K562 (cell line): Measurements from ENCODE around the gene PGAP3. TPM values are rescaled to one million over a fixed set of nuclear protein-coding genes. Genes with fewer than 3 reads are reported as not detected.

ENCODE experiments used
- ATAC-seq: fragments of 200-7000 bp; cut with Tn5 transposase; 3 replicates; pipeline ENCODE4 v1.9.1; 2020; ENCODE audit warnings: moderate library complexity
- BruUV-seq: library from RNA; stranded (reverse); fragments of 400-500 nt; replicated peaks from 2 replicates; lab custom pipeline; 2021; lab: Mats Ljungman, UMichigan
- CTCF ChIA-PET: fragments of 300-600 bp; formaldehyde crosslinking; extraction: SDS; loops from one replicate; lab custom pipeline; 2021; ENCODE audit warnings: low intra/inter-chr PET ratio; lab: Yijun Ruan, JAX
- POLR2A ChIA-PET: fragments of 300-600, 350-650 bp; sonication (Branson Sonifier 250); formaldehyde crosslinking; extraction: SDS; loops from one replicate; lab custom pipeline; 2021; ENCODE audit warnings: antibody characterized with exemption, inconsistent platforms; lab: Yijun Ruan, JAX
- DNase-seq, 4 experiments: peaks; one replicate each; pipeline versions ENCODE4 v3.0.0 to v3.0.0-alpha.2; 2011 to 2018; ENCODE audit warnings: low spot score in 3 of 4, mixed read lengths in 3 of 4; ENCODE audit errors: extremely low read depth in 1 of 4
- FAIRE-seq: peaks from 2 replicates; lab custom pipeline; 2011; peaks lifted over from hg19 to GRCh38; lab: Jason Lieb, UNC
- H2AFZ ChIP-seq: 2 replicates; pipeline ENCODE4 v1.6.0; 2011; ENCODE audit warnings: low read depth, low read length, control low read depth, inconsistent platforms
- H3K27ac ChIP-seq: fragments of 200-600 bp; 3 replicates; pipeline ENCODE4 v1.8.0; 2011; ENCODE audit warnings: low read depth, mild to moderate bottlenecking, control low read depth, inconsistent platforms, low read length, moderate library complexity, mixed read lengths; ENCODE audit errors: extremely low read depth
- H3K27me3 ChIP-seq, 2 experiments: fragments of 300-600 bp in 1 of 2; 2 replicates in 1 of 2; 3 replicates in 1 of 2; pipeline versions ENCODE4 v1.6.0 to v1.8.0; 2011; ENCODE audit warnings: inconsistent platforms in 2 of 2, low read length in 2 of 2, mild to moderate bottlenecking in 1 of 2, mixed read lengths in 1 of 2, moderate library complexity in 1 of 2; ENCODE audit not compliant: control insufficient read depth in 2 of 2, insufficient read depth in 2 of 2
- H3K36me3 ChIP-seq: fragments of 300-600 bp; 3 replicates; pipeline ENCODE4 v1.8.0; 2011; ENCODE audit warnings: mild to moderate bottlenecking, low read length, inconsistent platforms; ENCODE audit not compliant: control insufficient read depth, insufficient read depth
- H3K4me1 ChIP-seq, 2 experiments: fragments of 200-600 bp in 1 of 2; replicated peaks in 1 of 2; 2 replicates in 1 of 2; 3 replicates in 1 of 2; pipeline versions ENCODE4 v1.5.1 to v1.8.0; 2011; ENCODE audit warnings: inconsistent platforms in 2 of 2, low read length in 2 of 2, mild to moderate bottlenecking in 1 of 2, mixed read lengths in 1 of 2, moderate library complexity in 1 of 2; ENCODE audit not compliant: control insufficient read depth in 2 of 2, insufficient read depth in 2 of 2
- H3K4me2 ChIP-seq: 2 replicates; pipeline ENCODE4 v1.6.1; 2011; ENCODE audit warnings: low read length, control low read depth, inconsistent platforms, mixed read lengths; ENCODE audit not compliant: insufficient read depth
- H3K4me3 ChIP-seq: fragments of 200-600 bp; sonication (generic), shearing (Covaris generic); 2 replicates; pipeline ENCODE4 v1.5.1; 2016; ENCODE audit warnings: control low read depth, inconsistent platforms
- H3K79me2 ChIP-seq: fragments of 200-600 bp; 3 replicates; pipeline ENCODE4 v1.8.0; 2011; ENCODE audit warnings: low read length, inconsistent platforms; ENCODE audit not compliant: control insufficient read depth, insufficient read depth
- H3K9ac ChIP-seq, 2 experiments: 2 replicates each; pipeline versions ENCODE4 v1.6.0 to v1.6.1; 2011; ENCODE audit warnings: low read depth in 2 of 2, low read length in 2 of 2, control low read depth in 1 of 2, inconsistent platforms in 1 of 2, mild to moderate bottlenecking in 1 of 2, mixed read lengths in 1 of 2; ENCODE audit not compliant: insufficient read depth in 1 of 2
- H3K9me1 ChIP-seq: one replicate; pipeline ENCODE4 v1.6.0; 2011; ENCODE audit warnings: inconsistent platforms, mild to moderate bottlenecking, low read length, moderate library complexity; ENCODE audit not compliant: control insufficient read depth, insufficient read depth
- H3K9me3 ChIP-seq: replicated peaks from 2 replicates; pipeline ENCODE4 v1.5.1; 2011; ENCODE audit warnings: low read depth, low read length, inconsistent platforms; ENCODE audit not compliant: control insufficient read depth, insufficient read depth
- H4K20me1 ChIP-seq: replicated peaks from 2 replicates; pipeline ENCODE4 v1.6.1; 2011; ENCODE audit warnings: low read length, inconsistent platforms, mixed read lengths; ENCODE audit not compliant: control insufficient read depth, insufficient read depth
- AFF1 ChIP-seq, 2 experiments: fragments of 450-650 bp; IDR thresholded peaks; 2 replicates each; pipeline ENCODE4 v1.6.1; 2018; ENCODE audit warnings: mild to moderate bottlenecking in 2 of 2, low read depth in 1 of 2; ENCODE audit not compliant: partially characterized antibody in 2 of 2
- CHCHD3 ChIP-seq: fragments of 250-450 bp; sonication (Bioruptor Pico); IDR thresholded peaks from 2 replicates; pipeline ENCODE4 v2.1.2; 2022; ENCODE audit warnings: mild to moderate bottlenecking
- ESRRA ChIP-seq: fragments of 450-650 bp; IDR thresholded peaks from 2 replicates; pipeline ENCODE4 v1.6.1; 2014; ENCODE audit warnings: low read depth, mild to moderate bottlenecking, moderate library complexity, borderline replicate concordance
- NBN ChIP-seq: fragments of 450-650 bp; IDR thresholded peaks from 2 replicates; pipeline ENCODE4 v1.6.1; 2016; ENCODE audit warnings: low read depth, mild to moderate bottlenecking
- NCOA1 ChIP-seq: fragments of 450-650 bp; IDR thresholded peaks from 2 replicates; pipeline ENCODE4 v1.6.1; 2016; ENCODE audit warnings: low read depth
- ZNF57 ChIP-seq: fragments of 450-650 bp; formaldehyde crosslinking; IDR thresholded peaks from 2 replicates; pipeline ENCODE4 v1.4.0; 2020; ENCODE audit warnings: mild to moderate bottlenecking, moderate library complexity
- ZNF766 ChIP-seq: fragments of 200-800 bp; sonication (Bioruptor generic); conservative IDR thresholded peaks from 2 replicates; pipeline ENCODE4 v1.6.1; 2016; ENCODE audit warnings: missing genetic modification characterization, missing compliant biosample characterization
- WGBS: fragments of 100-300 bp; shearing (Covaris generic); methylation state at CpG from one replicate; pipeline ENCODE4 v1.1.6; 2016; ENCODE audit warnings: low coverage, mixed read lengths; ENCODE audit not compliant: insufficient coverage; ENCODE audit errors: missing lambda C conversion rate; 5-methylcytosine and 5-hydroxymethylcytosine counted together
- in situ Hi-C: fragments of 300-500 bp; cut with MboI; formaldehyde crosslinking; loops from 4 replicates; pipeline ENCODE4 v1.15.0; 2018; ENCODE audit warnings: inconsistent platforms, mixed read lengths
- intact Hi-C: fragments of 100-400 bp; cut with micrococcal nuclease; formaldehyde crosslinking; loops from 2 replicates; pipeline ENCODE4 v1.14.2; 2022
- polyA plus RNA-seq, 8 experiments: library from polyadenylated mRNA; depleted of rRNA in 4 of 8; stranded (reverse) in 5 of 8; unstranded in 3 of 8; fragments of >200 nt; fragmentation: Nextera tagmentation in 2 of 8; fragmentation: Illumina TruSeq in 1 of 8; extraction: Ambion mirVana in 2 of 8; extraction: Trizol in 1 of 8; gene quantifications; 2 replicates each; pipeline versions ENCODE4 v1.2.1 to v1.2.3, GENCODE V29; 2011 to 2014; ENCODE audit warnings: inconsistent platforms in 1 of 8, missing spikeins in 1 of 8
- total RNA-seq, 7 experiments: library from RNA; depleted of rRNA in 6 of 7; stranded (reverse); fragments of >200 nt in 6 of 7; fragmentation: Illumina TruSeq in 2 of 7; extraction: Trizol in 2 of 7; gene quantifications; 2 replicates each; pipeline versions ENCODE4 v1.2.1 to v1.2.3, GENCODE V29; 2011 to 2021; ENCODE audit warnings: low replicate concordance in 1 of 7
- TF ChIP-seq, protein P1 (sequence below), 2 experiments: fragments of 450-650 bp; formaldehyde crosslinking in 1 of 2; IDR thresholded peaks; 2 replicates each; pipeline versions ENCODE4 v1.4.0 to v1.6.1; 2014 to 2020; ENCODE audit warnings: mild to moderate bottlenecking in 2 of 2, borderline replicate concordance in 1 of 2, low read depth in 1 of 2

The PGAP3 gene
- total and polyA plus RNA-seq, 9 of the 15 experiments (the other 6 are each of a cell fraction or from before 2014, with no cell fraction given): 0.38 to 9.4 (median 4.5) TPM

DNA sequence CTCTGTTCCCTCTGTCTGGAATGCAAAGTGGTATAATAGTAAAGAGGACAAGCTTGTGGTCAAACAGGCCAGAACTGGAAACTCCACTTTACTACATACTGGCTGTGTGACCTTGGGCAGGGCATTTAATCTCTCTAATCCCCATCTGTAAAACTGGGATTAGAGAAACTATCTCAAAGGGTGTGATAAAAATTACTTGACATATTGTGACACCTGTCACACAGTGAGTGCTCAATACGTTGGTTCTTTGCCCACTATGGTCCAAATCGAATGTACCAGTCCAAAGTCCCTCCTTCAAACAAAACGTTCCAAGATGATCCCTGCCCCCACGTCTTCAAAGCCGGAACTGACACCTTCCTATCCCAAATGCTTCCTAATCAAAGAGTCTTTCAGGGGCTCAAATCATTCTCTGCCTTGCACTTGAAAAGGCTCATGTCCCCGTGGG lies 734 bp downstream of the PGAP3 start:
- POLR2A ChIA-PET: interaction anchor here (0.6 to 2.0 kb wide), 3 partner anchors 9 to 226 kb away, joined by 3 to 16 read pairs (median 5); partner anchors contain the start of gene CDK12
- Histone ChIP-seq H3K36me3 (no peaks in the 10 kb centered on the region), H3K4me1 (peaks cover 16 to 20% of the 10 kb centered on the region in 2 experiments; a peak in 4 of 5 replicates), H2AFZ (peak overlapping the region; percentile 87), H3K9me1 (no peaks in the 10 kb centered on the region), H4K20me1 (no peaks in the 10 kb centered on the region), H3K79me2 (peaks cover 7% of the 10 kb centered on the region; the same call in 2 of the 3 replicates), H3K27me3 (no peaks in the 10 kb centered on the region), H3K4me2 (peak overlapping the region; percentile 95), H3K27ac (peak overlapping the region; percentile 78), H3K4me3 (peak overlapping the region; percentile 50), H3K9ac (peak overlapping the region; percentile 23 to 75; a peak in 3 of 4 replicates), H3K9me3 (no peaks in the 10 kb centered on the region)
- FAIRE-seq (no peak), DNase-seq (peak in 1 of 4 experiments; percentile 26), ATAC-seq (no peak)
- CTCF ChIA-PET: interaction anchor here (0.5 to 1.3 kb wide), 3 partner anchors 65 to 288 kb away, joined by 3 to 4 read pairs (median 3); no protein-coding TSS in a partner anchor
- intact Hi-C loops: loop anchor here (5.0 kb wide), 1 partner anchor 45 kb away; the partner anchor contains the start of gene MIEN1
- in situ Hi-C loops: no loop called here
- BruUV-seq: TSS peak; percentile 84
- WGBS: 23% methylated on average over 6 of the region's 6 CpGs
- TF ChIP-seq CHCHD3 (CRISPR knock-in tag) (no peak), ESRRA (0 out of 2 replicates have a peak, but pooled peaks have one; percentile 51), ZNF766 (CRISPR knock-in tag) (0 out of 2 replicates have a peak, but pooled peaks have one; percentile 38), NBN (0 out of 2 replicates have a peak, but pooled peaks have one; percentile 37), AFF1 (IDR thresholded peaks at IDR 0.05; ENCODE audit: low read depth in 1 of 2, partially characterized antibody in 2 of 2) (peak in 1 of 2 experiments; percentile 60), NCOA1 (no peak), ZNF57 (no peak)
- TF ChIP-seq, protein P1, sequence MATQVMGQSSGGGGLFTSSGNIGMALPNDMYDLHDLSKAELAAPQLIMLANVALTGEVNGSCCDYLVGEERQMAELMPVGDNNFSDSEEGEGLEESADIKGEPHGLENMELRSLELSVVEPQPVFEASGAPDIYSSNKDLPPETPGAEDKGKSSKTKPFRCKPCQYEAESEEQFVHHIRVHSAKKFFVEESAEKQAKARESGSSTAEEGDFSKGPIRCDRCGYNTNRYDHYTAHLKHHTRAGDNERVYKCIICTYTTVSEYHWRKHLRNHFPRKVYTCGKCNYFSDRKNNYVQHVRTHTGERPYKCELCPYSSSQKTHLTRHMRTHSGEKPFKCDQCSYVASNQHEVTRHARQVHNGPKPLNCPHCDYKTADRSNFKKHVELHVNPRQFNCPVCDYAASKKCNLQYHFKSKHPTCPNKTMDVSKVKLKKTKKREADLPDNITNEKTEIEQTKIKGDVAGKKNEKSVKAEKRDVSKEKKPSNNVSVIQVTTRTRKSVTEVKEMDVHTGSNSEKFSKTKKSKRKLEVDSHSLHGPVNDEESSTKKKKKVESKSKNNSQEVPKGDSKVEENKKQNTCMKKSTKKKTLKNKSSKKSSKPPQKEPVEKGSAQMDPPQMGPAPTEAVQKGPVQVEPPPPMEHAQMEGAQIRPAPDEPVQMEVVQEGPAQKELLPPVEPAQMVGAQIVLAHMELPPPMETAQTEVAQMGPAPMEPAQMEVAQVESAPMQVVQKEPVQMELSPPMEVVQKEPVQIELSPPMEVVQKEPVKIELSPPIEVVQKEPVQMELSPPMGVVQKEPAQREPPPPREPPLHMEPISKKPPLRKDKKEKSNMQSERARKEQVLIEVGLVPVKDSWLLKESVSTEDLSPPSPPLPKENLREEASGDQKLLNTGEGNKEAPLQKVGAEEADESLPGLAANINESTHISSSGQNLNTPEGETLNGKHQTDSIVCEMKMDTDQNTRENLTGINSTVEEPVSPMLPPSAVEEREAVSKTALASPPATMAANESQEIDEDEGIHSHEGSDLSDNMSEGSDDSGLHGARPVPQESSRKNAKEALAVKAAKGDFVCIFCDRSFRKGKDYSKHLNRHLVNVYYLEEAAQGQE (IDR thresholded peaks at IDR 0.05; ENCODE audit: borderline replicate concordance): peak; percentile 49
- TF ChIP-seq, protein P1 (CRISPR knock-in tag; IDR thresholded peaks at IDR 0.05; ENCODE audit: low read depth): no peak
